ENCODE measurements around the gene CYP19A1. TPM values are rescaled to one million over a fixed set of nuclear protein-coding genes. Genes with fewer than 3 reads are reported as not detected.
"Not testable (repeated sequence)": the region's sequence is repeated elsewhere in the genome, so short reads cannot be mapped to it uniquely, and the experiment has no call there.

Gene CYP19A1
- total RNA-seq, 1 donor from 2014 or later = 0.46 TPM

DNA sequence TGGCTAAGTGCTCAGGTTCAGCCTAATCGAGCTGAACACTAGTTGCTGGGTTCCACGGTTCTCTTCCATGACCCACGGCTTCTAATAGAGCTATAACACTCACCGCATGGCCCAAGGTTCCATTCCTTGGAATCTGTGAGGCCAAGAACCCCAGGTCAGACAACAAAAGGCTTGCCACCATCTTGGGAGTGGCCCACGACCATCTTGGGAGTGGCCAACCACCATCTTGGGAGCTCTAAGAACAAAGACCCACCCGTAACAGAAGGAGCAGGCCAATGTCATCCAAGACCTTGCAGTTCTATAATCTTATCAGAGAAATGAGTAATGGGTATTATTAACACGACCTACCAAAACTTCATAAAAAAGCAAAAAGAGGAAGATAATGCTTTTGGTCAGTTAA, 77.3 kb downstream of the CYP19A1 start:
- DNase-seq (ENCODE audit: low spot score) = not testable (repeated sequence)

DNA sequence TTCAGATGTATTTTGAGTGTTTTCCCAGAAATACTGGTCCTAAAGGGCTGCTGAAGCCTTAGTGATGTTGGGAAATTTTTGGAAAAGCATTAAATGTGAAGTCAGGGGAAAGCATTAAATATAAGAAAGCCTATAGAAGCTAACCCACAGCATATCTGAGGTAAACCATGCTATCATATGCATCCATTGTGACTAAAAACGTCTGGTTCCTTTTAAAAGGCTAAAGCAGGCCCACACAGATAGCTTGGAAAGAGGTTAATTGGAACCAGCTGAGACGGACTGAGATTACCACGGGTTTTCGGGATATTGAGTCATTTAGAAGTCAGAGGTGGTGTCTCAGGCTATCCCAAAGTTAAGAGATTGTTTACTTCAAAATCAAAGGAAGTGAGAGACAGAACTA, 78.2 kb downstream of the CYP19A1 start:
- no peak for DNase-seq (ENCODE audit: low spot score)

DNA sequence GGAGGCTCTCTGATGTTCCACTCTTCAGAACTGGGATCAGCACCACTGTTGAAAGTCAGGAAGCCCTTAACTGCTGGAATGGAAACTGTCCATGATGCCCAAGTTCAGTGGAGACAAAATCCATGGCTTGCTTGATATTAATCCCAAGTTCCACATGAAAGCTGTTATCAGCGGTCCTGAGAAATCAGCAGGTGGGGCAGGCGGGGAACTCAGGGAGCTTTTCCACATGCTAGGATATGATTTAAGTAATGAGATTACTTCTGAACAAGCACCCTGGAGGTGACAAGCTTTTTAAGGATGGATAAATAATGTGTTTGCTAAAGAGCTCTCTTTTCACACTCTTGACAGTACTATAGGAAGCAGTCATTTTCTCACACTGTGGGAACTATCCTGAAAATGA, 82.9 kb downstream of the CYP19A1 start:
- no peak for DNase-seq (ENCODE audit: low spot score)

DNA sequence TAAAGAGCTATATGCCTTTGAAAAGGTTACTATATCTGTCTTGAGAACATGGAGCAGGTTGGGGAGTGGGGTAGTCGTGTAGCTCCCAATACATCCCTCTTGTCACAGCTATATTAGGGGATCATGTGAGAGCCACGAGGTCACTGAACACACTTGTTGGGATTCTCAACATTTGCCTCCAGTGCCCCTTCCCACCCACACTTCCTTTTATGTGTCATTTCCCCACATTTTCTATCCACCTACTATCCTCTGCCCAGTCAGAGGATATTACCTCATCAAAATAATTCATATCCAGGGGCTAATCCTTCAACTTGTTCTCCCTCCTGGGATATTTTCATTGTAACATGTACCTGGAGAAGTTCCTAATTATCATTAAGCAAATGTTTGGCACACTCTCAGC, 85.0 kb downstream of the CYP19A1 start:
- no peak for DNase-seq (ENCODE audit: low spot score)

DNA sequence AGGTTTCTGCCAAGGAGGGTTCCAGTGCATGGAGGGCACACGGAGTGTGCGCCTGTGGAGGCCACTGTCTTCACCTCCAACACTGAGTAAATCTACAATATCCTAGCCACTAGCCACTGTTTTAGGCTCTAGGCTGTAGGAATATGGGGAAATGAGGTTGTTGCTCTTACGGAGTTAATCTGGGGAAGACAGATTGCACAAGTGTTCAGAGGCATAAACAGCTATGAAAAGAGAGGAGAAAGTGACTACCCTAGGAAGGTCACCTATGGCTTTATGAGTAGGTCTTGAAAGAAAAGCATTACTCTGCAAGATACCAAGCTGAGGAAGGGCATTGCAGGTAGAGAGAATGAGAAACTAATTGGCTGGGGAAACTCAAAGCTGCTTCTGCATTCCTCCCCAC, 85.7 kb downstream of the CYP19A1 start:
- no peak for DNase-seq (ENCODE audit: low spot score)

DNA sequence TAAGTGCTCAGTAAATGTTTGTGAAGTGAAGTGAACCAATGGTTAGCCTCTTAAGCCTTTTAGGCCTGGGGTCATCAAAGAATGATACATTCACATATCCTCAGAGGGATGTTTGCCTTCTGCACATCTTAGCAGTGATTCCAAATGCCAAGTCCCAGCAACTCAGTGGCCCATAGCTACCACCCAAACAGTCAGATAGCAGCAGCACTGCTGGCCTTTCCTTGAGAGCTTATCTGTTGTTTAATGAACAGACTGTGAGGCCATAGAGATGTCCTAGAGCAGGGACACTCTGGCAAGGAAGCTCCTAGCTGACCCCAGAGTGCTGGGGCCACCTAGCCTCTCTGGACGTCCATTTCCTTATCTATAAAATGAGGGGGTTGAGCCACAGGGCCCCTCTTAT, 86.8 kb downstream of the CYP19A1 start:
- DNase-seq (ENCODE audit: low spot score) = no peak

DNA sequence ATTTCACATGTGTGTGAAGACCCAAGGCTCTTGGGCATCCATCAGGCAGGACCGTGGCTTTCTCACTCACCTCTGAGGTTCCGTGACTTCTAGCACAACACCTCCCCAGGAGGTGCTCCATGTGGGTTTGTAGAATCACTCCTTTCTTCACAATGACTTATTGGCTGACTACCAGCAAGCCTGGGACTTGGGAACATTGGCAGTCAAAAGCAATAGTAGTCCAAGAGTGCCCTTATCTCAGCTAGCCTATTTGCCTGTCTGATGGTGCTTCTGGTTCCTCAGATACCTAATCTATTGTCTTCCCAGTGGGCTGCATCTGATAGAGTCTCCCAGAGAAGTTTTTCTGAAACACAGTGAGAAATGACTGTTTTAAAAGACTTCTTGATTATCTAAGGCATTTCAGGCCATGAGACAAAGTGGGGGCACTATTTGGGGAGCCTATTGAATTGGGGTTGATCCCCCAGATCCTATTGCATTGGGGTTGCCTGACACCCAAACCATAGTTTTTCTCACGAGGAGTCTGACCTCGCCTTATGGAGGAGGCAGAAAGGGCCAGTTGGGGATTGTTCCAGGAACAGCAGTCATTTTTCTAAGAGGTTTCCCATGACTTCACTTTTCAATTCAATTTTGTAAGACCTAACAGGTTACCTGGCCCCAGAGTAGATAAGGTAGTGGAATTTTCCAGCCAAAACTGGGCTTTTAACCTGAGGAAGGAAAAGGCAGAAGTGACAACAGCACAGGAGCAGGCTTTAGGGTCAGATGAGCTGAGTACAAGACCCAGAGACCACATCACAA, 88.0 kb downstream of the CYP19A1 start:
- no peak for DNase-seq (ENCODE audit: low spot score)

DNA sequence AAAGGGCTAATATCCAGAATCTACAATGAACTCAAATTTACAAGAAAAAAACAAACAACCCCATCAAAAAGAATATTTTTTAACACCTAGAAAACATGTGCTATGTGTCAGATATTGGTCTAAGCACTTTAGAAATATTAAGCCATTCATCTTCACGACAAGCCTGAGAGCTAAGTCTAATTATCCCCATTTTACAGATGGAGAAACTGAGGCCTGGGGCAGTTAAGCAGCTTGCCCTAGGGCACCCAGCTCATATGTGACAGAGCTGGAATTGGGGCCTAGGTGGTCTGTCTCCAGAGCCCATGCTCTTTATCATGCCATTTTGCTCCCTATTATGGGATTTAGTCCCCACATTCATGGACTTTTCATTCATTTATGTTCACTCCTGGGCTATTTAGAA, 92.8 kb downstream of the CYP19A1 start:
- no peak for DNase-seq (ENCODE audit: low spot score)

DNA sequence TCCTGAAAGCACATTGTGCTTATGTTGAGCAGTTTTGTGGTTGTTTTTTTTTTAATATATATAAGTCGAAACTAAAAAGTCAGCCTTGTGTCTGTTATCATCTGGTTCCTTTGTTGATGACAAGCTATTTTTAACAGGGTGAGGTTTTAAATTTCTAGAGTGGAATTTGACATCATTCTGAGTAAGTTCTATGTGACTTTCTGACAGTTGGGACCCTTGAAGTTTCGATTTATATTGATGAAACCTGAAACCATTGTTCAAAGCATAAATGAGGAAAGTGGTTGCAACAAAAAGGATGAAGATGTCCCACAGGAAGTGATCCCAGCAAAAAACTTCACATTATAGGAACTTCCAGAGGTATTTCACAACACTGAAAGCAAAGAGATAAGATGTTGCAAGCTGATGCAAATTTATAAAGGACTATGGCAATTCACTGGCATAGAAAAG, 94.0 kb downstream of the CYP19A1 start:
- no peak for DNase-seq (ENCODE audit: low spot score)

DNA sequence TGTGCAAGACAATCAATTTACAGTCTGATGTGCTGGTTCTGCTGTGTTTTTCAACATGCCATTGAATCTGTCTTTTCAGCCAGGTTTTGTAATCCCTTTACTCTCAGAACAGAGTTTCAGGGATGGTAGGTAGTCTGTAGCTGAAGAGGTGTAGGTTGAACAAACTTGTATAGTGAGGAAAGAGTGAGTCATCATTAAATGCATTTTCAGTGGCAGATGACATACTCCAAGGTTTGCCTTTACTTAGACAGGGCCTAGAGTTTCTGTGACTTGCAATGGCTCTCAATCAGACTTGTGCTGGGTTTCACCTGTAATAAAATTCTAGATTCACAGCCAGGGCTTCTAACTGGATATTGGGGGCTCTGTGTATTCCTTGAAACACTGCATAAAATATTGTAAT, 94.6 kb downstream of the CYP19A1 start:
- no peak for DNase-seq (ENCODE audit: low spot score)

DNA sequence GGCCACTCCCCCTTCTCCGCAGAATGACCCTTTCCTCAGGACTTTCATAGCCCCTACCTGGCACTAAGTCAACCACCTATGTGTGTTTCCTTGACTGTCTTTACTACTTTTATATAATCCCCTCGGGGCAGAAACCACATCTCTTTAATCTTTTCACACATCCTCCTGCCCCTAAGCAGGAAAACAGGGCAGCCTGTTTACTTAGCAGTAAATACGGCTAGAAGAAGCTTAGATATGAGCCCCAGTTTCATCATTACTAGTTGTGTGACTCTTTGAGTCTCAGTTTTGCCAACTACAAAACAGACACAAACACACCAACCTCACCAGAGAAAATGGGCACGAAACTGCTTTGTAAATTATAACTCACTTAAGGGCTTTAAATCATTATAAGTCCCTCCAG, 98.3 kb downstream of the CYP19A1 start:
- DNase-seq (ENCODE audit: low spot score) = no peak

DNA sequence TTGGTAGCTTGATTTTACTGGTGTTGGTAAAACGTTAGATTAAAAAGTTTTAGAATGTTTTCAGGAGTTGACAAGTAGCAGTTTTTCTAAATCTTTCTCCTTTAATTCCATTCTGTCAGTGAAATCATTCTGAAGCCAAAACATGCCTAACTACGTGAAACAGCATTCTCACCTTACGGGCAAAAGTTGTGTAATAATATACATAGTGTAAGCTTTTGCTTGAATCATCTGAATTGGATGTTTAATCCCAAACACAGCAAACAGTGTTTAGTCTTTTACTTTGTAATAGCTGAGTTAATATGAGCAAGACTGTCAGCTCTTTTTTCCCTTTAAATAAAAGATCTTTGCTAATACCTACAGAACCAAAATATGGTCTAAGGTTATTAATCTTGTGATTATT, 100.6 kb downstream of the CYP19A1 start:
- no peak for DNase-seq (ENCODE audit: low spot score)

DNA sequence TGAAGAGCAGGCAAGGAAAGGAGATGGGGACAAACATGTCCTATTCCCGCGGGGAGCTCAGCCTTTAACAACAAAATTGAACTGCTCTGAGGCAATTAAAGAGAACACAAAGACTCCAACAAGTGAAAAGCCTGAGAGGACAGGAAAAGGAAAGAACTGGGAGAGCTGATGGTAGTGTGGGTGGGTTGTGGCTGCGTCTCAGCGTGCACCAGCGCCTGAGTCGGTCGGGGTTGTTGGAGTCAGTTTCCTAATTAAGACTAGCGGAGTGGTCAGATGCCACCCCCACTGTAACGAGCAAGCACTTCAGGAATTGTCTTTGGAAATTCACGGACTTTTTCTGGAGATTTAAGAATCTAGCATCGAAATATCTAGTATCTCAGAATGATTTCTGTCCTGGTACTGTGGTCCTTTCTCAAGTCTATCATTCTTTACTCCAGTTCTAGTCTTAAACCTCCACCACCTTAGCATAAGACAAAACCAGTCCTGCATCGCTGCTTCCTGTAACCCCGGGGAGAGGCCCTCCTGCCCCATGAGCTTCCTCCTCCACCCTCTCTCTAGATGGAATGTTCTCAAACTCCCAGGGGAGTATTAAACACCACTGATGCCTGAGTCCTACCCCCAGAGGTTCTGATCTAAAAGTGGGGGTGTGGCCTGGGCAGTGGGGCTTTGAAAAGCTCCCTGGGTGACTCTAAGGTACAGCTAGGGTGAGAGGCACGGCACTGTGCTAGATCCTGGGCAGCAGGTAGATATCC, 104.0 kb downstream of the CYP19A1 start:
- DNase-seq (ENCODE audit: low spot score) = no peak

DNA sequence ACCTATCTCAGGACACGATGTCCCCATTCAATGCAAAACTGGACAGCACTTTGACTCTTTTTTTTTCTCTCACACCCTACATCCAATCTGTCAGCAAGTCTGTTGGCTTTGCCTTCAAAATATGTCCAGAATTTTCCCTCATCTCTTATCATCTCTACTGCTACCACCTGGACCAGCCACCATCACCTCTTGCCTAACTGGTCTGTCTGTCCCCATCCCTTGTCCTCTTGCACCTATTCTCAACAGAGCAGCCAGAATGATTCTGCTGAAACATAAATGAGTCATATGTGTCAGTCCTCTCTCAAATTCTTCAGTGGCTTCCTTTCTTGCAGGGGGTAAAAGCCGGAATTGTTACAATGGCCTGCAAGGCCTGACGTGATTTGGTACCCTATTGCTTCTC, 105.8 kb downstream of the CYP19A1 start:
- DNase-seq (ENCODE audit: low spot score) = no peak

DNA sequence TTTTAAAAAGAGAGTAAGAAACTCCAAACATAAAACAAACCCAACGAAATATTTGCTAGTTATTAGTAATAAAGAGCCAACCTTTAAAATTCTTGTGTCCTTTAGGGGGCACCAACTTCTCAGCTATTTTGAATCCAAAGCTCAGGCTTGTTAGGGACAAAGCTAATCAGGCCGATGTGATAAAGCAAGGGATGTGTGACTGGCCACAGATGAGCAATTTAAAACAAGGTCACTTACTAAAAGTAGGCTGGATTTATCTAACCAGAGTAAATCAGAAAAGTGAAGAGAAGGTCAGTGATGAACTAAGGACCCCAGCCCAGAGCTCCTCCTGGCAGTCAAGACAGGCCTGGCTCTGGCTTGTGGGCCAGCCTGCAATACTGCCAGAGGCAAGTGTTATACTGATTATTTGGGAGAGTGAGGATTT, 108.5 kb downstream of the CYP19A1 start:
- DNase-seq (ENCODE audit: low spot score) = peak; percentile 15

DNA sequence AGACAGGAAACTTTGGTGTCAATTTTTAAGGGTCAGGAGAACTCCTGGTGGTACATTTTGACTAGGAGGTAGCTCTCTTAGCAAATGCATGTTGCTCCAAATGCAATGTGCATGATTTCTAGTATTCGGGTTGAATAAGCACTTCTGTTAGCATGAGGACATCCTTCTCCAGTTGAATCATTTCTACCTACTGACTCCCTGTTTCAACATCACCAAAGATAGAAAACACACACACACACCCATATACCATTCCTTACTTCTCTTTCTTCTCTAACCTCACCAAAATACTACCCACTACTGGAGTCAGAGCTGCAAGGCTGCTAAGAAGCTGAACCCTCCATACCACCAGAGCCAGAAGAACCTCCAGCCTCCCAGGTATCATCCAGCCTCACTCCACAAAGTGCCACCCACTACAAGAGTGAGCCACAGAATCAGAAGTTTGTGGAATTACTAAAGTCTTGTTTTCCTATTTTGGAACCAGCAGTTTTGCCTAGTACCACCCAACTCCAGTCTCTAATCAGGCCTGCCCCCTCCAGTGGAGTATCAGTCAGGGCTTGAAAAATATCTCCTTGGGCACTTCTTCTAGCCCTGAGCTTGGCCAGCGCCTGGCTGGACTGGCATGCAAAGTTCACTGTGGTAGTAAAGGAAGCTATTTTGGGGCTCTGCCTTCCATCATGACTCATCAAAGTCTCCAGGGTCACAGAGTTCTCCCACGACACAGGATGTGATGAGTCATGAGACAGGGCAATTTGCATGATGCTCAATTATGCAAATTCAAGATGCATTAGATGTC, 110.3 kb downstream of the CYP19A1 start:
- DNase-seq (ENCODE audit: low spot score) = no peak

DNA sequence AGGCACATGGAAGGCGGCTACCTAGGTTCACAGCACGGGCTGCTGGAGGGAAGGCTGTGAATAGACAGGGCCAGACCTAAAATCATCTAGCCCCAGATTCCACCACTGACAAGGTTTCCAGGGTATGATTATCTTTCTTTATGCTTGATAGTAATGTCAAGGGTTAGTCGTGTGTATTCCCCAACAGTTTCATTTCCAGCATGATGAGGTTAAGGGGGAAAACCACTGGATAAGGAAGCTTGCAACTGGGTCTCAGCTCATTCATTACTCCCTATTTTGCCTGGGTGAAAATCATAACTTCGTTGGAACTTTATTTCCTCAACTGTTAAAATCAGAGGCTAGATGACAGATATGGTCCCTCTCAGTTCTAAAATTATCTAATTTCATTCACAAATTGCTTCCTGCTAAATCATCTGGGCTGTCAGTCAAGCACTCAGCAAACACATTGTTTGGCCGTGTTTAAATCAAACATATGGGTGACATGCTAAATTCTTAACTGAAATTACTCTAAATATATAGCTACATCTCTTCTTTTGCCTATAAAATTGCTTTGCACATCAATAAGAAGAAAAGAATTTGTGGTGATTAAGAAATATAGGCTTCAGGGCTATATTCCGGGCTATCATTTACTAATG, 111.7 kb downstream of the CYP19A1 start:
- DNase-seq (ENCODE audit: low spot score) = no peak

DNA sequence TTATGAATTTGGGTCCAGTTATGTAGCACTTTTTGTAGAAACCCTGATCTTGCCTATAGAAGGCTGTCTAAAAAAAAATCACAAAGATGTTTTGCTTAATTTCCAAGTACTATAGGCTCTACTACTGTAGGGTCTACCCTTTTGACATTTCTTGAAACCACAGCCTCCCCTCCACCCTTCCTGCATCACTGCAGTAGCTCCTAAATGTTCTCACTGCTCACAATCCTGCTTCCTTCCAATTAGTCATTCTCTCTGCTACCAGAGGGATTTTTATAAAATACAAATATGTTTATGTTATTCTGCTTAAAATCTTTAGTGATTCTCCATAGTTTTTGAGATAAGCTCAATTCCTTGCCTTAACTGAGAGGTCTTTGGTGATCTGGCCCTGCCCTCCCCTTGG, 114.0 kb downstream of the CYP19A1 start:
- DNase-seq (ENCODE audit: low spot score) = no peak

DNA sequence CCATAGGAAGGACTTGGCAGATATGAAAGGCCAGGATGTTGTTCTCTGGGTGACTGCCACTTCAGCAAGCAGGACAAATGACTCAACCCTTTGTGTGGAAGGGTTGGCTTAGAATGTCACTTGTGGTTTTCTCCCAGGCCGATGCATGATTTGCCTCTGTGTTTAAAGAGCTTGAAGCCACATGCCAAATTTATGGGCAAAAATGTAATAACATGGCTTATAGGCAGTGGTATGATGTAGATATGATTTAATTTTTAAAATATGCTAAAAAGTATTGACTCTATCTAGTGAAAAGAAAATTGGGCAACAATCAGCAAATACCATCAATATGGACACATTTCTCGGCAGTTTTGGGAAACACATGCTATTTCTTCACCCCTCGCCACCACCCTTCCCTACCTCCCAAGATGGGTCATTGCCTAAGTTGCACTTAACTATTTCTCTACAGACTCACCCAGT, 114.6 kb downstream of the CYP19A1 start:
- DNase-seq (ENCODE audit: low spot score) = no peak

DNA sequence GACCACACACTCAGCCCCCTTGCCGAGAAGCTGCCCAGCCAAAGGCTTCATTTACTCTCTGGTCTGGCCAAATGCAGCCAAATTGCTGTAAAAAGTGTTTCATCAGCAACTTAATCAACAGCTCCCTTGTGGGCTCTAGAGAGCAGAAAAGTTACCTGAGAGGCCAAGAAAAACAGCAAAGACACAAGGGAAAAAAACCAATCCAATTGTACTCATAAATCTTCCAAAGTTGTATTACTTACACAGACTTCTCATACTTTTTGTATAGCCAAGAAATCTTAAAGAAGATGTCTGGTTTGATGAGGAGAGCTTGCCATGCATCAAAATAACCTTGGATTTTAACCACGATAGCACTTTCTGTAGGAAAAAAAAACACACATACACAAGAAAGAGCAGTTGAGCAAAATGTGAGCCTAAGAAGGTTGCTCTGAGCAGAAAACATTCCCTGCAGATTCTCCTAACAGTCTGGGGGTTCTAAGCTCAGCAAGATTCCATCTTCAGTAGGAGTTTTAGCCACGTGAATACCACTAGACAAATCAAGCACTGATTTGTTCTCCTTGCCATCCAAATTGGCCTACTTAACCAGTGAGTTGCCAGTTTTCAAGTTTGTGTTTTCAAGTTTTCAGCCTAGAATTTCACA, 120.0 kb downstream of the CYP19A1 start:
- DNase-seq (ENCODE audit: low spot score) = no peak

DNA sequence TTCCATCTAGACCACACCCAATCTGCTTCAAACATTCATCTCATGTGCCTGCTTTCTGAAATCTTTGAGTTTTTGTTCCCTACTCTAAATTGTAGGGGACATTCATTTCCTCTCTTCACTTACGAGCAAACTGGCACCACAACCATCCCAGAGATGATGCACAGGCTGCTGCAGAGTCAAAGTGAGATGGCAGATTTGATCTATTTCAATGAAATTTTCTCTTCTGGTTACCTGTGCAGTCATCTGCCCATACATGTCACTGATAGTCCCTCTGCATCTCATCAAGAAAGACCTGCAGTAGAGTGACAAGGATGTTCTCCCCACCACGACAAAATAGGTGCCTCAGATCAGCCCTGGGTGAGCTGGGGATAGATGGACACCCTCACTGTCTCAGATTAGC, 125.5 kb downstream of the CYP19A1 start:
- DNase-seq (ENCODE audit: low spot score) = no peak
